RWPE2 (cell line): ENCODE measurements around the gene EMC9.

ENCODE experiments used
- ATAC-seq: fragments of 200-7000 bp; cut with Tn5 transposase; 3 replicates; pipeline ENCODE4 v1.9.1; 2021; ENCODE audit warnings: low read depth
- DNase-seq: peaks from one replicate; pipeline ENCODE4 v3.0.0-alpha.2; 2020; ENCODE audit warnings: low spot score
- H3K27ac ChIP-seq: fragments of 450-650 bp; 2 replicates; pipeline ENCODE4 v1.5.1; 2017; ENCODE audit warnings: mild to moderate bottlenecking; ENCODE audit not compliant: poor library complexity, severe bottlenecking
- H3K27me3 ChIP-seq: fragments of 250-450 bp; sonication (Bioruptor Pico); 2 replicates; pipeline ENCODE4 v1.5.1; 2021; ENCODE audit warnings: mild to moderate bottlenecking, moderate library complexity; ENCODE audit not compliant: insufficient read depth, poor library complexity, severe bottlenecking
- H3K36me3 ChIP-seq: fragments of 250-450 bp; sonication (Bioruptor Pico); 2 replicates; pipeline ENCODE4 v1.5.1; 2020; ENCODE audit warnings: low read depth, mild to moderate bottlenecking, moderate library complexity
- H3K4me1 ChIP-seq: fragments of 250-450 bp; sonication (Bioruptor Pico); 2 replicates; pipeline ENCODE4 v1.5.1; 2021; ENCODE audit warnings: mild to moderate bottlenecking, moderate library complexity; ENCODE audit not compliant: insufficient read depth, poor library complexity, severe bottlenecking
- H3K4me3 ChIP-seq: fragments of 250-450 bp; sonication (Bioruptor Pico); 2 replicates; pipeline ENCODE4 v1.5.1; 2021; ENCODE audit warnings: mild to moderate bottlenecking, moderate library complexity; ENCODE audit not compliant: severe bottlenecking
- H3K9me3 ChIP-seq: fragments of 250-450 bp; sonication (Bioruptor Pico); 2 replicates; pipeline ENCODE4 v1.5.1; 2021; ENCODE audit warnings: mild to moderate bottlenecking, moderate library complexity; ENCODE audit not compliant: severe bottlenecking
- CTCF ChIP-seq: fragments of 450-650 bp; IDR thresholded peaks from one replicate; pipeline ENCODE4 v1.5.1; 2017; ENCODE audit warnings: mild to moderate bottlenecking, moderate library complexity; ENCODE audit not compliant: poor library complexity, severe bottlenecking

EMC9 gene

GRCh38 chr14:24157331-24157730, 15.9 kb upstream of the EMC9 start:
- H3K27me3 ChIP-seq = no peaks in the 10 kb centered on the region
- no peak for DNase-seq
- H3K27ac ChIP-seq = no peak overlapping the region
- peaks cover 2% of the 10 kb centered on the region for H3K4me1 ChIP-seq
- TF ChIP-seq CTCF = no peak
- H3K9me3 ChIP-seq = no peaks in the 10 kb centered on the region
- no peak for ATAC-seq
- peaks cover 72% of the 10 kb centered on the region for H3K36me3 ChIP-seq
- H3K4me3 ChIP-seq = no peak overlapping the region

DNA sequence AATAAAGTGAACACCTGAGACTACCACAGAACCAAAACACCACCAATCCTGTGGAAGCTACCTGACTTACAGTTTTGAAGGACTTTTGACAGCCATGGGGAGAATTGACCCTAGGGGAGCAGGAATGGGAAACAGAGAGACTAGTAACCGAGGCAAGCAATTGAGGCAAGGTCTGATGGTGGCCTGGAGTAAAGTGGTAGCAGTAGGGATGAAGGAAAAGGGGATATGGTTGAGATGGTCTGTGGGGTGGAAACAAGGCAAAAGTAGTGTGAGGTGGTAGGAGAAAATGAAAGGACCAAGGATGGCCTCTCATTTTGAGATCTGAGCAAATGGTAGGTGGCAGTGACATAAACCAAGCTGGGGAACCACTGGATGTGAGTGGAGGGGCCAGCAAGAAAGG, 15.4 kb upstream of the EMC9 start:
- ATAC-seq (no peak), DNase-seq (no peak)
- Histone ChIP-seq H3K9me3 (no peaks in the 10 kb centered on the region), H3K27me3 (no peaks in the 10 kb centered on the region), H3K36me3 (peaks cover 73% of the 10 kb centered on the region), H3K27ac (no peak overlapping the region), H3K4me1 (no peaks in the 10 kb centered on the region), H3K4me3 (no peak overlapping the region)
- no peak for TF ChIP-seq CTCF

DNA sequence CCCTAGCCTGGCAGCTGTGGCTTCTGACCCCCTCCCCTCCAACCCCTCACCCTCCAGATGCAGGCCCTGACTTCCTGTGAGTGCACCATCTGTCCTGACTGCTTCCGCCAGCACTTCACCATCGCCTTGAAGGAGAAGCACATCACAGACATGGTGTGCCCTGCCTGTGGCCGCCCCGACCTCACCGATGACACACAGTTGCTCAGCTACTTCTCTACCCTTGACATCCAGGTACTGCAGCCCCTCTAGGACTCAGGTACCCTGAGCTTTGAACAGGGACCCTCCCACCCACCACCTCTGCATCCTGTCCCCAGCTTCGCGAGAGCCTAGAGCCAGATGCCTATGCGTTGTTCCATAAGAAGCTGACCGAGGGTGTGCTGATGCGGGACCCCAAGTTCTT, 13.7 kb upstream of the EMC9 start:
- no peak for TF ChIP-seq CTCF
- Histone ChIP-seq H3K27me3 (no peaks in the 10 kb centered on the region), H3K4me1 (no peaks in the 10 kb centered on the region), H3K4me3 (no peak overlapping the region), H3K27ac (no peak overlapping the region), H3K9me3 (no peaks in the 10 kb centered on the region), H3K36me3 (peaks cover 83% of the 10 kb centered on the region)
- DNase-seq (no peak), ATAC-seq (no peak)

- TF ChIP-seq CTCF = no peak
- Histone ChIP-seq H3K4me1 (no peaks in the 10 kb centered on the region), H3K27ac (no peak overlapping the region), H3K4me3 (no peak overlapping the region), H3K36me3 (peaks cover 80% of the 10 kb centered on the region), H3K9me3 (no peaks in the 10 kb centered on the region), H3K27me3 (no peaks in the 10 kb centered on the region)
- DNase-seq (no peak), ATAC-seq (no peak)
These were observed 10.2 kb upstream of the EMC9 start for GRCh38 chr14:24151404-24152080.

DNA sequence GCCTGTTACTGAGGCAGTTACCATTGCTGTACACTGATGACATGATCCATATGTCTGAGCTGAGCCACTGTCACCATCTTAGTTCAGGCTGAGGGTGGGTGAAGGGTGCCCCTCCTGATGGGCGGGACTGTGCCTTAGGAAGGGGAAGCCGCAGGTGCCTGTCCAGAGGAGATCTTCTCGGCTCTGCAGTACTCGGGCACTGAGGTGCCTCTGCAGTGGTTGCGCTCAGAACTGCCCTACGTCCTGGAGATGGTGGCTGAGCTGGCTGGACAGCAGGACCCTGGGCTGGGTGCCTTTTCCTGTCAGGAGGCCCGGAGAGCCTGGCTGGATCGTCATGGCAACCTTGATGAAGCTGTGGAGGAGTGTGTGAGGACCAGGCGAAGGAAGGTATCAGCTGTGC, 9.6 kb upstream of the EMC9 start:
- Histone ChIP-seq H3K4me3 (no peak overlapping the region), H3K4me1 (no peaks in the 10 kb centered on the region), H3K27ac (no peak overlapping the region), H3K36me3 (peaks cover 75% of the 10 kb centered on the region), H3K9me3 (no peaks in the 10 kb centered on the region), H3K27me3 (no peaks in the 10 kb centered on the region)
- DNase-seq (no peak), ATAC-seq (no peak)
- no peak for TF ChIP-seq CTCF
